Raji (cell line): ENCODE measurements around the gene PANK1.
A peak's percentile ranks its signal among the peaks of the same experiment; 100 is the strongest.

Experiments
- POLR2A ChIP-seq: IDR thresholded peaks from 2 replicates; pipeline ENCODE4 v1.6.1; 2011; ENCODE audit warnings: low read depth, low read length, control low read depth; ENCODE audit not compliant: insufficient read depth

The PANK1 gene

DNA sequence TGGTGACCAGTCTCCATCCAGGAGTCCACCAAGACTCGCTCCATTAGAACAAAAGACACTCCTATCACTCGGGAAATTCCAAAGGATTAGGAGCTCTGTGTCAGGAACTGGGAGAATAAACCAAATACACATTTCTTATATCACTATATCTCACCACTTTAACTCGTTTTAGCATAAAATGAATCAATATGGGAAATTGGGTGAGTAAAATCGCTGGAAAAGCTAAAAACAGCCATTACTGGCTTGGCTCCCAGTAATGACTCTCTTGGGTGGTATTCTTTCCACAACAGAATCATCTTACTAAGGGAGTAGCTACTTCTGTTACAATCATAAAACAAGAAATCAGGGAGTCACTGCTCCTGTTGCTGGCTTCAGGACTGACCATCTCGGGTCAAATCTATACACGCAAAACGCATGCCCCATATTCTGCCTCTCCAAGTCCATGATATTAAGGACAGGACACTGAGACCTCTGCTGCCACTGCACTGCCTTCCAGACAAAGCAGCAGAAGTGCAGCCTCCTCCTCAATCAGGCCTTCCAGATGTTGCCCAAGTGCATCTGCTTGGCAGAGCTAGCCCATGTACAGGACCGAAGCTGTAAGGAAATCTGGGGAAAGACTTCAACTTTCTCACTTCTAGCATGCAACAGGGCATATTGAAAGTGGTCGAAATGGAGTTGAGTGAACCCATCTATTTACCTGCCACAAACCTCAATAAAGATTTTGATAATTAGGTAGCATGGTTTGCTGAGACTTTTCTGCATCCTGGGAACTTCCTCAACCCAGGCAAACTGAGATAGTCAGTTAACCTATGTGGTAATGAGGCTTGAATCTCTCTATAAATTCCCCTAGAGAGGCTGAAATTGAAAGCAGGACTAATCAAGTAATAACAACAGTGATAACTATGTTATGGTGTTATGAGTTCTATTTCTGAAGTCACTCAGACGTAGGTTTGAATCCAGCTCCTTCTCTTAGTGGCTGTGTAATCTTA, 14.4 kb upstream of the PANK1 start:
- no peak for TF ChIP-seq POLR2A

DNA sequence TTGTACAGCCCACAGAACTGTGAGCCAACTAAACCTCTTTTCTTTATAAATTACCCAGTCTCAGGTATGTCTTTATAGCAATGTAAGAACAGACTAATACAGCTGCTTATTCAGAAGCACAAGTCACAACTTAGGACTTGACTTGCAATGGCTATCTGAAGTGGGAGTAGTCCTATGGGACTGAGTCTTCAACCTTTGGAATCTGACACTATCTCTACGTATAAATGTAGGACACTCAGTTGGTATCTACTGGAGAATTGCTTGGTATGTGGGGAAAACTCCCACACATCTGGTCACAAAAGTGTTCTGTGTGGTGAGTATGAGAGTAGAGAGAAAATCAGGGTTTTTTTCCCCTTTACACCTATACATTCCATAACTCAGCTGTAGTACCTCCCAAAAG, 12.3 kb upstream of the PANK1 start:
- no peak for TF ChIP-seq POLR2A

DNA sequence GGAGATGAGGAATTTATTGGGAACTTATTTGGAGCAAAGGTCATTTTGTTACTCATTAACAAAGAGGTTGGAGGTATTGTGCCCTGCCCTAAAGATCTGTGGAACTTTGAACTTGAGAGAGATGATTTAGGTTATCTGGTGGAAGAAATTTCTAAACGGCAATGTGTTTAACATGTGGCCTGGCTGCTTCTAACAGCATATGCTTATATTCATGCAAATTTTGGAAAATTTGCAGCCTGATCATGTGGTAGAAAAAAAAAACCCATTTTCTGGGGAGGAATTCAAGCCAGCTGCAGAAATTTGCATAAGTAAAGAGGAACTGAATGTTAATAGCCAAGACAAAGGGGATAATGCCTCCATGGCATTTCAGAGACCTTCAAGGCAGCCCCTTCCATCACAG, 10.7 kb upstream of the PANK1 start:
- no peak for TF ChIP-seq POLR2A

DNA sequence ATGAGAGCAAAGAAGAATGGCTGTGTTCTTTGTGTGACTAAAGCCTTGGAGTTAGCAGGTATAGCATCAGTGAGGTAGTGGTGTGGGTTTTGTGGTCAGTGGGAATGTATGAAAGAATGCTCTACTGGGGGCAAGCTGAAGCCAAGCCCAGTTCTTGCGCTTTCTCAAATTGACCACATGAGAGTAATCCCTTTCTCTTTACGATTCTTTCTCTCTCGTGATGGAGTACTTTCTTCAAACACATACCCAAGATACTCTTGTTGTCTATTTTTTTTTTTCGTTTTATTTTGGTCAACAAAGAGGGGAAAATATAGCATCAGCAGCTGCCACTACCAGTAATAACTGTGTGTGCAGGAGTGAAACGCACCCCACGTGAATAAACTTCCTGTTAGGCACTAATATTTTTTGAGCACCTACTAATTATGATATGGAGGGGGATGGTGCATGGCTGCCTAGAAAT, 8.4 kb upstream of the PANK1 start:
- no peak for TF ChIP-seq POLR2A

DNA sequence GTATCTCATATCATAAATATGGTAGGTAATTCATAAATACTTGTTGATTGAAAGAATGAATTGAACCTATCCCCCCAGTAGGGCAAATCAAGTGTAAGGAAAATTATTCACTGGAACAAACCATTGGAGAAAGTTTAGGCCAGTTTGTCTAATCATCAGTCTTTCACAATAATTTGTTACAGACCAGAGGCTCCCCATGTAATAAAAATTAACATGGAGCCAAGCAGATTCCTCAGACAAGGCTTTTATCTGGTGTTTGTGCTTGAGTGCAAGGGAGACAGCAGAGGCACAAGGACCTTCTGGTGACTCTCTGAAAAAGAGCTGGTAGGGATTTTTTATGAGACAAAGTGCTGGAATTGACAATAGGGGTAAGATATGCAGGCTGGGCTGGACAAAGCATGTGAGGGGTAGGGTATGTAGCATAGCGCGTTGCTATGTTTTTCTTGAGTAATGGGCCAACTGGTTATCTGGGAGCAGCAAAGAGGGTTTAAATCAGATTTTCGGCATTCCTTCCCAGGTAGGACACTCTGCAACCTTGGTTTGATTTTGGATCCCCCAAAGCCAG, 7.8 kb upstream of the PANK1 start:
- TF ChIP-seq POLR2A, result no peak

DNA sequence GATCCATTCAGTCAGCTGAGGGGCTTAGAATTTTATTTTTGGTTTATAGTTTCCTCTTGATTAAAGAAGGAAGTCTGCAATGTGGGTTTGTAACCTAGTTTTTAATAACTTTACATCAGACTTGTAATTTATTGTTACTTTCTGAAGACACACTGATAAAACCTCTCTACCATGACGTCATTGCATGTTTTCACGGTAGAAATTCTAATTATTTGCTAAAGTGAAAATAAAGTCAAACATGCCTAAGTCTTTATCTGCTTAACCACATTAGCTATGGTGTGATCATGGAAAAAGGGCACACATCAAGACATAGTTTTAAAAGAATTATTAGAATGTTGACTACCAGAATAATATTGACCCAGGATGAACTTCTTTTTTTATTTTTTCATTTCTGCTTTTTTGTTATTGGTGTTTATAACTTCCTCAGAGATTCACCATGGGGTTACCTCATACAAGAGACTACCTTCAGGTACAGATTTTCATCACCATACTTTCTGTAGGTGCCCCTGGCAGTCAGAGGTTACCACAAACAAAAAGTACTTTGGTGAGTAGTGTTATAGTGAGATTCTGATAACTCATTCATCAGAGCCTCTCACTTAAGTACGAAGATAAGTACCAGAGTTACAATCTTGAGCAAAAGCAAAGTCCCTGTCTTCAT, 7.0 kb upstream of the PANK1 start:
- TF ChIP-seq POLR2A, result no peak

DNA sequence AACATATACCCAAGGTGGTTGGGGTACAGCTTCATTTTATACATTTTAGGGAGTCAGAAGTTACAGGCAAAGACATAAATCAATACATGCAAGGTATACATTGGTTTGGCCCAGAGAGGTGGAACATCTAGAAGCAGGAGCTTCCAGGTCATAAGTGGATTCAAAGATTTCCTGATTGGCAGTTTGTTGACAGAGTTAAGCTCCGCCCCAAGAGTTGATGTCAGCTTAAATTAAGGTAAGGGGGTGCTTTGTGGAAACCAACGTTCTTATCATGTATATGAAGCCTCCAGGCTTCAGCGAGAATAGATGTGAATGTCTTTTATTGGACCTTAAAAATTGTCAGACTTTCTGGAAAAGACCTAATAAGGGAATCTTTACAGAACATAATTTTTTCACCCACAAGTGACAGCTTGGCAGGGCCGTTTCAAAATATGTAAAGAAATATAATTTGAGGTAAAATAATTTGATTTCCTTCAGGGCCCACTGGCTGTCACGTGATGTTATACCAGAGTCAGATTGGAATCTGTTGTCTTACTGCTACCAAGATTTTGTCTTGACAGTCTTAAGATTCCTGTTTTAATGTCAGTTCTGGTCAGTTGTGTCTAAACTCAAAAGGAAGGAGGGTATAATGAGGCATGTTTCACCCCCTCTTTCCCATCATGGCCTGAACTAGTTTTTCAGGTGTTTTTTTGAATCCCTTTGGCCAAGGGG, 6.3 kb upstream of the PANK1 start:
- no peak for TF ChIP-seq POLR2A

DNA sequence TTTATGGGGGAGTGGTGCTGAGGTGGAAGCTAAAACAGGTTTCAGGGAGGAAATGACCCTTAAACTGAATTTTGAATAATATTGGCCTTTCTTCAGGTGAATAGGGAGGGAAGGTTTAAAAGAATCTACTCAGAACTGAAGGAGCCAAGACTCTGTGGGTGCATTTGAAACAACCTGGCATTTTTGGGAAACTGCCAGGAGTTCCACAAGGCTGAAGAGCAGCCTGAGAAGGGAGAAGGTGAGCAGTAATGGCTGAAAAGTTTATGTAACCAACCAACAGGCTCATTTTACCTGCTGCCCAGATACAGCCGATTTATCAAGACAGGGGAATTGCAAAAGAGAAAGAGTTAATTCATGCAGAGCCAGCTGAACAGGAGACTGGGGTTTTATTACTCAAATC, 4.0 kb upstream of the PANK1 start:
- TF ChIP-seq POLR2A, result no peak

DNA sequence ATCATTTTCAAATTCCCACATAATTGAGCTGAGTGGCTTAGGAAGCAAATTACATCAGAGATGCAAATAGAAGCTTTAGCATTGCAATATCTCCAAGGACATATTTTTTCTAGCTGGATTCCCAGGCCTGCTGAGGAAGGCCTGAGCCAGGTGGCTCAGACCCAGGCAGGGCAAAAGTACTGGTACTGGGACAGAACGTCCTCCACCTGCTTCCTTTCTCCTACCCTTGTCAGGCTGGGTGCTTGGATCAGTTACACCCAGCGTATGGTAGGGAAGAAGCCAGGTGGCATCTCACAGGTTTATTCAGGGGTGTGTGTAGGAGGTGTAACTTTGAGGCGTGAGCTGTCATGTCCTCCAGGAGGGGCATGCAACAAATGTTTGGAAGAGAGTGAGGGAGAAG, 3.0 kb upstream of the PANK1 start:
- TF ChIP-seq POLR2A, result no peak

DNA sequence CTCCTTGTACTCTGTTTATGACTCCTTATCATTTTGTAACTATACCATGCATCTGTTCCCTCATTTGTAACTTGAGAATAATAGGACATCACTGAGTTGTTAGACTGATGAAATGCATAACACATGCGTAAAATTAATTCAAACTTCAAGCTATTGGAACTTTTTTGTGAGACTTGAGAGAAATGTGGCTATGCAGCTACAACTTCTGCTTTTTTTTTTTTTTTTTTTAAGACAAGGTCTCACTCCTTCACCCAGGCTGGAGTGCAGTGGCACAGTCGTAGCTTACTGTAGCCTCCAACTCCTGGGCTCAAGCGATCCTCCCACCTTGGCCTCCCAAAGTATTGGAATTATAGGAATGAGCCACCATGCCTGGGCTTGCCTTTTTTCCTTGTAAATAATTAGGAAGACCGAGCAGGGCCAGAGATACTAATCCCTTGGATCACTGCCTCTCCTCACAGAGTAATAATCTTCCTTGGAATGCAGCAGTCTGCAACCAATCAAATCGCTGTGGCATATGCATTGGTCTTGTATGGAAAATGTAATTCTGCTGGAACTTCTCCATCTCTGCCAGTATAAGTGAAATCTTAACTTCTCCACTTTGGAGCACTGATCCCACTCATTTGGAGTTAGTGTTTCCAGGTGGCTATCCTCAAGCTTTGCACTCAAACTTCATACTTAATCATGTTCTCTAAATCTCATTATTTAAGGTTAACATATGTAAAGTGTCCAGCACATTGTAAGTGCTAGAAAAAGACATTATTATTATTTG, 2.0 kb upstream of the PANK1 start:
- TF ChIP-seq POLR2A, result no peak

DNA sequence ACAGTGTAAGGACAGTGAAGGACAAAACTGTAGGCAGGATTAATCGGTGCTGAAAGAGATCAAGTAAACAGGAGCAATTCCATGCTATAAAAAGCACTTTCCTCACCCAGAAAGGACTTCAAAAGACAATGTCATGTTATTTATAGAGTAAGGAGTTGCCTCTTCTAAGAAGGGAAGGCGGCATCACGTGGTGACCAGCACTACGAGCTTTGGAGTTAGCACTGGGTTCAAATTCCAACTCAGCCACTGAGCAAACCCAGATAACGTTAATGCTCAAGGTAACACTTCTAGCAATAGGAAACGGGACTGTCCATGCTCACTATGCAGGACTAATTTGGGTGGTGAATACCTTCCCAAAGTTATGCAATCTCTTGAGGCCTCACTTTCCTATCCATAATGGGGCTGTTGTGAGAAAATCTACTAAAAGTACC, 715 bp upstream of the PANK1 start:
- TF ChIP-seq POLR2A, result no peak

DNA sequence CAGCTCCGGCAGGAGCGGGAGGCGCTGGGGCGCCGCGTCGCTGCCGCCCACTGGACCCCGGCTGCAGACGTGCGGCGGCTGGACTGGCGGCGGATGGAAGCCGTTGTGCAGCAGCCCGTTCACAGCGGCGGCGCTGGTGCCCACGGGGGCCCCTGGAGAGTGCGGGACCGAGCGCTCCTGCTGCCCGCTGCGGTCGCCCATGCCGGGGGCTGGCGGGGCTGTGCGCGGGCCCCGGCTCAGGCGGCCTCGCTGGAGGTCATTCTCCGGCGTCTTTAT, 413 bp downstream of the PANK1 start:
- no peak; the same call in 1 of the 2 replicates for TF ChIP-seq POLR2A

DNA sequence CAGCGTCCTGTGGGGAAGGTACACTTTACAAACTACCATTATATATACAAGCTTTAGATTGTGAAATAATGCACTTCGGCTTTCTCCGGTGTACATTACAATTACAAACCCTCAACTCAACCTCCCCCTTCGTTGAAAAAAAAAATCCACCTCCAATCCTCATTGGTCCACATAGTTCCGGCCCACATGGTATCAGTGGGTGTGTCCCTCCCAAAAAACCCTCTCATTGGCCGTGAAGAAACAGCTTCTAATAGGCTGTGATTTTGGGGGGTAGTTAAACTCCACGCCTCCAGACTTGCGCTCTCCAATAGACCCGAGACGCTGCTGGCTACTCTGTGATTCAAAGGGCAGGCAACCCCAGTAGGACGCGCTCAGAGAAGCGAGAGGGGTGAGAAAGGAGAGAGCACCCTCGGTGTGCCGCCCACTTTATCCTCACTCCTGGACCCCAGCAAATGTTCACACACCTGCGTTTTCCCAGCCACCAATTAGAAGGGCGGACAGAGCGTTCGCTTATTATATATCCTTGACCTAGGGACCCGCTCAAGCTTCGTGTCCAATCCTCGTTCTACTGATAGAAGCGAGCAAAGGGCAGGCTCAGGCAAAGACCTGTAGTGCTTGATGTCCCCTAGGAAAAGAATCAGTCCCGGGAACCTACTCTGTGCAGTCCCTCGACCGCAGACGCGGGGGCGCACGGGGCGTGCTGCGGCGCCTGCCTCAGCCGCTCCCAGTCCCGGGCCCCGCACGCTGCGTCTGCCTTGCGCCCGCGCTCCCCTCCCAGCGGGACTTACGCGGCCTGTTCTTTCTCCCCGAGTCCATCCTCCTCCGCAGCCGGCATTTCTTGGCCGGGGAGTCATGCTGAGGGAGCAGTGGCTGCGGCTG, 991 bp downstream of the PANK1 start:
- TF ChIP-seq POLR2A, result peak; percentile 98

DNA sequence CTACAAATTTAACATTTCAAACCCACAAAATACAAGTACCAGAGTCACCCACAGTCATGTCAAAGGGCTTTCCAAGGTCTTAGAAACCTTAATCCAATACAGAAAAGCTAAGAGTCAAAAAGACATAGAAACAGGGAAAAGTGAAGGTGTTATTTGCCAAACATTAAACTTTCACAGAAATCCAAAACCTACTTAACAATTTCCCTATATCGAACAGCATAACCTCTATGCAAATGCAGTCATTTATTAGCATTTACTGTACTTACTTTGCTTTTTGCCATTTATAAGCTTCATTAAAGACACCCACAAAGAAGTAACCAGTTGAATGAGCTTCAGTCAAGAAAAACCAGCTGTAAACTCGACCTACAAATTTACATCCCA, 1.6 kb downstream of the PANK1 start:
- TF ChIP-seq POLR2A, result no peak
